Activated T-cell treated with anti-CD3 and anti-CD28 coated beads, Interleukin-2, amount 50 U/mL, for 4 hours (primary cell): ENCODE results near the gene GRIA4. TPM values are rescaled to one million over a fixed set of nuclear protein-coding genes. Genes with fewer than 3 reads are reported as not detected.

Experiments used
- ATAC-seq, 2 donors: fragments of 200-7000 bp; cut with Tn5 transposase; one replicate each; pipeline ENCODE4 v1.10.0; 2021
- DNase-seq: peaks from one replicate; pipeline ENCODE4 v3.0.0-alpha.2; 2020
- H3K27me3 Mint-ChIP-seq: one replicate; pipeline ENCODE4 v1.8.0; 2021; ENCODE audit warnings: low read depth, mixed read lengths
- H3K36me3 Mint-ChIP-seq: one replicate; pipeline ENCODE4 v1.8.0; 2022; ENCODE audit warnings: mixed read lengths; ENCODE audit not compliant: insufficient read depth
- H3K4me1 Mint-ChIP-seq: one replicate; pipeline ENCODE4 v1.8.0; 2021; ENCODE audit warnings: low read depth, mixed read lengths
- H3K4me3 Mint-ChIP-seq: one replicate; pipeline ENCODE4 v1.8.0; 2021; ENCODE audit warnings: mild to moderate bottlenecking, moderate library complexity, mixed read lengths
- H3K9me3 Mint-ChIP-seq: one replicate; pipeline ENCODE4 v1.8.0; 2021; ENCODE audit warnings: mixed read lengths
- total RNA-seq, 3 donors: library from RNA; stranded (reverse); gene quantifications; one replicate each; pipeline ENCODE4 v1.2.1, GENCODE V29; 2021

GRIA4 gene
- total RNA-seq, 3 donors from 2014 or later: not detected

DNA sequence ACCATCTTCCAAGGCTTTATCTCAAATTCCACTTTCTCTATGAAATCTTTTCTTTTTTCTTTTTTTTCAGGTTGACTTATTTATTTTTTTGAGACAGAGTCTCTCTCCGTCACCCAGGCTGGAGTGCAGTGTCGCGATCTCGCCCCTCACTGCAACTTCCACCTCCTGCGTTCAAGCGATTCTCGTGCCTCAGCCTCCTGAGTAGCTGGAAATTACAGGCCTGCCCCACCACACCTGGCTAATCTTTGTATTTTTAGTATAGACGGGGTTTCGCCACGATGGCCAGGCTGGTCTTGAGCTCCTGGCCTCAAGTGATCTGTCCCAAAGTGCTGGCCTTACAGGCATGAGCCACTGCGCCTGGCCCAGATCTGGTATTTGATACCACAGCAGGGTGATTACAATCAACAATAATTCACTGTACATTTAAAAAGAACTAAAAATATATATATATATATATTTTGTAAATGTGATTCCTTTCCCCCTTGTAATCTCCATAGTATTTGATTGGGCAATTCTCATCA lies 290.7 kb downstream of the GRIA4 start:
- Mint-ChIP-seq H3K4me3 (no peak overlapping the region), H3K36me3 (no peaks in the 10 kb centered on the region), H3K9me3 (no peaks in the 10 kb centered on the region), H3K27me3 (no peaks in the 10 kb centered on the region), H3K4me1 (no peaks in the 10 kb centered on the region)
- ATAC-seq (no peak), DNase-seq (no peak)

DNA sequence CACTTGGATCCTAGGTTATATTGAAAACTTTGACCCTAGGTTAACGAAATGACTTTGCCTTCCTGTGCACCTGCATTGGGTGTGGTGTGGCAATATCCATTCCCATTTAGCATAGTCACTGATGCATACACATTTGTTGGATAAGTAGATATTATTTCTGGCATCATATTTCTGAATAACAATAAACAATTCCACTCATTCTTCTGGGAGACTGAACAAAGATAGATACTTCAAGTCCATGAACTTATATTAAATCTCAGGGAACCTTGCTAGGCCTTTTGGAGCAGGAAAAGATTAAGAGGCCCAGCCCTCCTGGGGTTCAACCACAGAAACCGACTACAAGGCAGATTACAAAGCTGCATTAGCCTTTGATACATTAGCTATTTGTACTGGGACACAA lies 293.2 kb downstream of the GRIA4 start:
- no peak for DNase-seq
- no peaks in the 10 kb centered on the region for H3K9me3 Mint-ChIP-seq
- H3K27me3 Mint-ChIP-seq: peaks cover 2% of the 10 kb centered on the region
- no peaks in the 10 kb centered on the region for H3K36me3 Mint-ChIP-seq
- H3K4me1 Mint-ChIP-seq: no peaks in the 10 kb centered on the region
- H3K4me3 Mint-ChIP-seq: no peak overlapping the region
- no peak for ATAC-seq

DNA sequence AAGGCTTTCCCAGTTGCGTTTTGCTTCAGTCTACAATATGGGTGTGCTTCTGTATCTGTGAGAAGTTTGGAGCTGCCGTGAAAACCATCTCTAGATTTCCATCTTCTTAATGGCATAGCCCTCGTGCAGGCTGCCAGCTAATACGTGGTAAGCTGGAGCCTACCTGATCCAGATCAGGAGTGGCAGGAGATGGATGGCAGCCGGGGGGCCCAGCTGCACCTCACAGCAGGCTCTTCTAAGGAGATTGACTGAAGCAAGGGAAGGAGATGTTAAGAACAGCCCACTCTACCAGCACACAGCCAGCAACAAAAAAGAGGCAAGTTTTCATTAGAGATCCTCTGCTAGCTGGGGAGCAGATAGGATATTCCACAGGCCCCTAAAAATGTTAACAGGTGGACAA lies 296.6 kb downstream of the GRIA4 start:
- Mint-ChIP-seq H3K36me3 (no peaks in the 10 kb centered on the region), H3K27me3 (peaks cover 2% of the 10 kb centered on the region), H3K9me3 (no peaks in the 10 kb centered on the region), H3K4me3 (no peak overlapping the region), H3K4me1 (no peaks in the 10 kb centered on the region)
- DNase-seq (no peak), ATAC-seq (no peak)

DNA sequence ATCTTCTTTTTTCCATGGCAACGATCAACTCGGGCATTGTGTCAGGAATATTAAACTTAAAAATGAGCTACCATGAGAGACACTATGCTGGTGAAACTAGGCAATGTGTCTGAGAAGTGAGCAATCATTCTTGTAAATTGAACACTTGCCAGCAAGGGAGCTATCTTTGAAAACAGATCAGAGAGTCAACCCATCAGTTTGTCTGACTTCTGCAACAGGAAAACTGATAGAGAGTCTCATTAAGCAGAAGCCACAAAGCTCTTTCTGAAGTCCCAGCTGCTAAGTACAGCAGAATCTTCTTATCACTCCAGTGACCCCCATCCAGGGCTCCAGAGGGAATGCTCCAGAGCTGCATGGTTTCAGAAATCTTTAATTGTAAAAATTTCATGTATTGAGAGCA lies 297.4 kb downstream of the GRIA4 start:
- Mint-ChIP-seq H3K4me1 (no peaks in the 10 kb centered on the region), H3K36me3 (no peaks in the 10 kb centered on the region), H3K9me3 (no peaks in the 10 kb centered on the region), H3K27me3 (peaks cover 2% of the 10 kb centered on the region), H3K4me3 (no peak overlapping the region)
- DNase-seq: no peak
- ATAC-seq: no peak

DNA sequence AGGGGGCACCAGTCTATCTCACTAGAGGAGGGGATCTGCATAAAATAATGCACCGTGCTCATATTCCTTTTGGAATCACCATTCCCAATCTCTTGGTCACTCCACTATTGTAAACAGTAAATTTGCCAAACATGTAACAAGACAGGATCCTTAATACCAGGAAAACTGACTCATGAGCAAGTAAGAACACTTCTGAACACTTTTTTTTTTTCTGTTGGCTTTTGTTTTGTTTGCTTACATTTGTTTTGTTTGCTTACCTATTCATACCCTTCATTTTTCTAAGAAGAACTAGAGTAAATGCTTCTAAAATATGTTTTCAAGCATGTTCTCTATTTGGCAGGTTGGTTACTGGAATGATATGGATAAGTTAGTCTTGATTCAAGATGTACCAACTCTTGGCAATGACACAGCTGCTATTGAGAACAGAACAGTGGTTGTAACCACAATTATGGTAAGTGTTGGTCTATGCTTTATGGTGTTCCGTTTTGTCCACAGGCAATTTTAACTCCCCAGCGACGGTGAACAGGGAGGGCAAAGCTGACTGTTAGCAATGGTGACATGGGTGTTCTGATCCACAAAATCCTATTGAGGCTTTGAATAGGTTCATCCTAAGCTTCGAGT lies 300.3 kb downstream of the GRIA4 start:
- no peak for ATAC-seq
- Mint-ChIP-seq H3K36me3 (no peaks in the 10 kb centered on the region), H3K27me3 (peaks cover 4% of the 10 kb centered on the region), H3K4me1 (no peaks in the 10 kb centered on the region), H3K9me3 (no peaks in the 10 kb centered on the region), H3K4me3 (no peak overlapping the region)
- no peak for DNase-seq

DNA sequence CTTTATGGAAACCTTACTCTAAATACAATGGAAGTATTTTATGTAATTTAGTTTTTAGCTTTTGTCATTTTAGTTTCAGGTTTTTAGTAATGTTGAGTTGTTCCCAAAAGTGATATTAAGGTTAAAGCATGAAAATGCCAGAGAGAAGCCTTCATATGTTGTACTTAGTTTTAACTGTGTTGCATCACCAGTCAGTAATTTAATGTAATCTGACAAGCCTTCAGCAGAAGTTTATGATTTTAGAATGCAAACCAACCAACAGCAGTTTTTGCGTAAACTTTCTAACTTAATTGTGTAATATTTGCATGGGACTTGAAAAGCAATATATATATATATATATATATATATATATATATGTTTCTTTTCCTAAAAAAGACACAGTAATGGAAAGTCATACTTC lies 301.6 kb downstream of the GRIA4 start:
- no peak overlapping the region for H3K4me3 Mint-ChIP-seq
- DNase-seq: no peak
- no peak for ATAC-seq
- no peaks in the 10 kb centered on the region for H3K4me1 Mint-ChIP-seq
- no peaks in the 10 kb centered on the region for H3K9me3 Mint-ChIP-seq
- peaks cover 2% of the 10 kb centered on the region for H3K27me3 Mint-ChIP-seq
- H3K36me3 Mint-ChIP-seq: no peaks in the 10 kb centered on the region

DNA sequence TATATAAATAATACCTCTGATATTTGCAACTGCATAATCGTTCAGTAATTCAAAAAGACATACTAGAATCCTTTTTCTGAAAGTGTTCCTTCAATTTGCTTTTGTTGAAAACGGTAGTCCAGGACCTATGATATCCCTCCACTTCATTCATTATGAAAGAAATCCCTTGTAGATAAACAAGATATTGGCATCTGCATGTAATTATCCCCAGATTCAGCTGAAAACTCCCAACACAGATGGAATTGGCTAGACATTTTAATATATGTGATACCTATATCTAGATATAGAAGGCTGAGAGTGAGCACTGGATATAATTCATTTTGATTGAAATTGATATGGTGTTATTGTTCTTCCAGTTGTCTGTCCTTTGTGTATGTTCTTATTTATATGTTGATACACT lies 302.8 kb downstream of the GRIA4 start:
- H3K4me3 Mint-ChIP-seq: no peak overlapping the region
- H3K27me3 Mint-ChIP-seq: peaks cover 2% of the 10 kb centered on the region
- DNase-seq: no peak
- H3K9me3 Mint-ChIP-seq: no peaks in the 10 kb centered on the region
- H3K4me1 Mint-ChIP-seq: no peaks in the 10 kb centered on the region
- ATAC-seq: no peak
- H3K36me3 Mint-ChIP-seq: no peaks in the 10 kb centered on the region

DNA sequence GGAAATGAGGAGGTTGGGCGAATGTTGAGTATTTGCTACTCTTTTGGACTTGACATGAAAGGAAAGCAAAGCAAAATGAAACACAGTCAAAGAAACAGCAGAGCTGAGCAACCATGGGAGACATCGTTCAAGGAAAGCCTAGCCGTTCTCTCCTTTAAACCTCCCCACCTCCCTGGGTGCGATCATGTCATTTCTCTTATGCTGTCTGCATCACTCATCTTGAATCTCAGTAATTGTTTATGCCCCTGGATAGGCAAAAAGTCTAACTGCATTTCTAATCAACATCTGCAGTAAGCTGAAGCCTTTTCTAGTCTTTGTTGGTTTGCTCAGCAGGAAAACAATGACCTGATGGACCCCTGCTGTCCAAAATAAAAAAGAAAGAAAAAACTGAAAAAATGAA lies 305.1 kb downstream of the GRIA4 start:
- no peaks in the 10 kb centered on the region for H3K9me3 Mint-ChIP-seq
- H3K4me3 Mint-ChIP-seq: no peak overlapping the region
- DNase-seq (no peak), ATAC-seq (no peak)
- peaks cover 2% of the 10 kb centered on the region for H3K27me3 Mint-ChIP-seq
- no peaks in the 10 kb centered on the region for H3K36me3 Mint-ChIP-seq
- no peaks in the 10 kb centered on the region for H3K4me1 Mint-ChIP-seq

DNA sequence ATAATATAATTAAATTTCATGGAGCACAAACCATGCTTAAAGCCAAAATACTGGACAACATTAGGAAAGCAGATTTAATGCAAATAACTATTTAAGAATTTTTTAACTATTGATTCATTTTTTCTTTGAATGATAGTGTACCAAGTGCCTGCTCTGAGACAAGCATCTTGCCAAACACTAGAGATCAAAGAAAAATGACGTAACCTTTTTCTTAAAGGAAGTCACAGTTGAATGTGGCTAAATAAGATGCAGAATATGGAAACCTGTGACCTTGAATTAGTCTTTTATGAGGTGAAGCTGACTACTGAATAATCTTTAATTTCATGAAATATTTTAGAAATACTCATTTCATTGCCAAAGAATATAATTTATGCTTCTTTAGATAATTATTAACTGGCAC lies 308.2 kb downstream of the GRIA4 start:
- DNase-seq (no peak), ATAC-seq (no peak)
- Mint-ChIP-seq H3K9me3 (no peaks in the 10 kb centered on the region), H3K27me3 (no peaks in the 10 kb centered on the region), H3K4me1 (no peaks in the 10 kb centered on the region), H3K36me3 (no peaks in the 10 kb centered on the region), H3K4me3 (no peak overlapping the region)

DNA sequence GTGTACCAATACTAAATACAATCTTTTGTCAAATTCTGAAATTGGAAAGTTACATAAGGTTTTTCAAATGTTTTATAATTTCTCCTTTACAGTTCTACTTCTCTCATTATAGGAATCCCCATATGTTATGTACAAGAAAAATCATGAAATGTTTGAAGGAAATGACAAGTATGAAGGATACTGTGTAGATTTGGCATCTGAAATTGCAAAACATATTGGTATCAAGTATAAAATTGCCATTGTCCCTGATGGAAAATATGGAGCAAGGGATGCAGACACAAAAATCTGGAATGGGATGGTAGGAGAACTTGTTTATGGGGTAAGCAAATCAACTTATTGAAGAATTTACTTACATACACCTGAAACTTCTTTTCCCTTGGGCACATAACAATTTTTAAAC lies 308.7 kb downstream of the GRIA4 start:
- H3K4me1 Mint-ChIP-seq: no peaks in the 10 kb centered on the region
- H3K27me3 Mint-ChIP-seq: no peaks in the 10 kb centered on the region
- H3K4me3 Mint-ChIP-seq: no peak overlapping the region
- ATAC-seq: no peak
- H3K36me3 Mint-ChIP-seq: no peaks in the 10 kb centered on the region
- no peaks in the 10 kb centered on the region for H3K9me3 Mint-ChIP-seq
- no peak for DNase-seq

DNA sequence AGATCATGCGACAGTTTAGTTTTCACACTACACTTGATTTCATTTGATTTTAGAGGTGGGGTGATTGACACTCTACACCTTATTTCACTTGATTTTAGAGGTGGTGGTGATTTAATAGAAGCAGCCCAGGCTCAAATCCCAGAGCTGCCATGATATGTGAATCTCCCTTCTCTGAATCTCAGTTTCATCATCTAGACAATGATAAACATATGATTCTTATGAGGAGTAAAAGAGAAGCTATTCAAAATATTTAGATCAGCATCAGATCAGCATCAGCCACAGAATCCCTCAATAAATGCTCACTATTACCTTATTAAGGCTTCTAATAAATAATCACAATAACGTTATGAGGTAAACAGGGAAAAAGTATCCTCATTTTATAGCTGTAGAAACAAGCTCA lies 313.4 kb downstream of the GRIA4 start:
- no peaks in the 10 kb centered on the region for H3K9me3 Mint-ChIP-seq
- DNase-seq (no peak), ATAC-seq (no peak)
- no peak overlapping the region for H3K4me3 Mint-ChIP-seq
- H3K36me3 Mint-ChIP-seq: no peaks in the 10 kb centered on the region
- peaks cover 2% of the 10 kb centered on the region for H3K27me3 Mint-ChIP-seq
- no peaks in the 10 kb centered on the region for H3K4me1 Mint-ChIP-seq

DNA sequence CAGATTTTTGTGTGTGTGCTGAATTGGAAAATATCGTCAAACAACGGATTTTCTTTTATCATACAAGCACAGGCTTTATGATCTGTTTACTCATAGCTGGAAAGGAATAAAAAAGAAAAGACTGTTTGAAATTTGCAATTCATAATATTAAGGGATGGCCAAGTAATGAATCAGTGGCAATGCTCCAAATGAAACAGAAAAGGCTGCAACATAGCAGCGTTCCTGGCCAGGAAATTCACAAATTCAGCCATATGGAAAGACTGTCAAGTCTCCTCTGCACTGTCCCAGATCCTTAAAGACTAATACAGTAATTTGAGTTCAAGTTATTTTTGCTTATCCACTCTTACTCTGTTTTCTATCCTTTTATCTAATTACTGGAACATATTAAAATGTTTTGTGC lies 313.9 kb downstream of the GRIA4 start:
- DNase-seq (no peak), ATAC-seq (no peak)
- Mint-ChIP-seq H3K36me3 (no peaks in the 10 kb centered on the region), H3K4me3 (no peak overlapping the region), H3K4me1 (no peaks in the 10 kb centered on the region), H3K9me3 (no peaks in the 10 kb centered on the region), H3K27me3 (peaks cover 2% of the 10 kb centered on the region)

DNA sequence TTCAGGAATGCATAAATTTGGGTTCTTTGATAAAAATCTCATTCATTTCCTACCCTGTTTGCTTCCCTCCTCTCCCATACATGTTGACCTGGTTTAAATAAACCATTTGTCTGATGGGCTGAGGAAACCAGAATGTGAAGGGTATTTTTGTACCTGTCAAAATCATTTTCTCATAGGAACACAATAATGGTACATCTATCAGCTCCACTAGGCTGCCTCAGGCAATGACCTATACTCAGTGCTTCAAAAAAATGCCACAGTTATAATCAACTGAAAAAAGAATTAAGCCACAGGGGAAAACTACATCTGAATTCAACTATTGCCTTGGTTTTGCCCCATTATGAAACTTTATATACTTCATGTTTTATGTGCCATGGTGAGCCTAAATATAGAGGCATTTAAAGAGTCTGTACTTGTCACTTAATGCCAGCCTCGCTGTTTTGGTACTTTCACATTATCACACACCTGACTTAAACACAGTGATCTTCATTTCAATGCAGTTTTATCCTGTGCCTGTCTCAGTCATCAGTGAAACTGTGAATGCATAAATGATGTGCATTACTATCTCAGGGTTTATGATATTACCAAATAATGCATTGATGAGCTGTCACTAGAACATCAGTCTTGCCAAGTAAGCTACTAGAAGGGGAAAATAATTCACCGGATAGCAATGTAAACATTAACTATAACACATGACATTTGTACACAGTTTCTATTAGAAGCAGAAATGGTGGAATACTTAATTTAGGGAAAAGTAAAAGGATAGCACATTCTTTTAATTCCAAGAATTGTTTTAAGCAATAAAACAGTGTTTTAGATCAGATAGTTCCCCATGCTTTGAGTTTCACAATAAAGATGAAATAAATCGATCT lies 319.4 kb downstream of the GRIA4 start:
- DNase-seq (no peak), ATAC-seq (no peak)
- peaks cover 2% of the 10 kb centered on the region for H3K27me3 Mint-ChIP-seq
- no peaks in the 10 kb centered on the region for H3K4me1 Mint-ChIP-seq
- H3K9me3 Mint-ChIP-seq: no peaks in the 10 kb centered on the region
- H3K36me3 Mint-ChIP-seq: no peaks in the 10 kb centered on the region
- no peak overlapping the region for H3K4me3 Mint-ChIP-seq

DNA sequence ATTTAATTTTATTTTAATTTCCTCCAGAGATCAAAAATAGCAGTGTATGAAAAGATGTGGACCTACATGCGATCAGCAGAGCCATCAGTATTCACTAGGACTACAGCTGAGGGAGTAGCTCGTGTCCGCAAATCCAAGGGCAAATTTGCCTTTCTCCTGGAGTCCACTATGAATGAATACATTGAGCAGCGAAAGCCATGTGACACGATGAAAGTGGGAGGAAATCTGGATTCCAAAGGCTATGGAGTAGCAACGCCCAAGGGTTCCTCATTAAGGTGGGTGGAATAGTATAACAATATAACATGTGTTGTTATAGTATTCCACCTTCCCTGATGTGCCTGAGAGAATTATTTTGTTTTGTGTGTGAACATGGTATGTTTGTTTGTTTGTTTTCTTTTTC lies 323.8 kb downstream of the GRIA4 start:
- no peak for ATAC-seq
- H3K4me3 Mint-ChIP-seq: no peak overlapping the region
- no peaks in the 10 kb centered on the region for H3K9me3 Mint-ChIP-seq
- H3K27me3 Mint-ChIP-seq: peaks cover 3% of the 10 kb centered on the region
- H3K4me1 Mint-ChIP-seq: no peaks in the 10 kb centered on the region
- DNase-seq: no peak
- H3K36me3 Mint-ChIP-seq: no peaks in the 10 kb centered on the region

DNA sequence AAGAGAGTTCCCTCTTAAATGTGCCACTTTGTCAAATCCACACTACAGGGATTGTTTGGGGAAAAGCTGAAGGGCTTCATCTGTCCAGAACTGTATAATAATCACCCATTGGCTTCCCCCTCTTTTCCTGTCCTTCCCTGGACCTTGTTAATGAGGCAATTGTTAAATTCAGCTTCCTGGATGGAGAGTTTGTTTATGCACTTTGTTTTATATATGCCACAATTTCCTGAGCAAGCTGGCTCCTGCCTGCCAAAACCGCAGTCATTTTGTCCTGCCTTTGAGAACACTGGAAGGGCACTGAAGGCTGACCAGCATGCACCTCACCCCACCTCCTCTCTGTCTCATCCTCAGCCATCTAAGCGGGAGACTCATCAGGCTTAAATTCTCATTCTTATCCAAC lies 325.9 kb downstream of the GRIA4 start:
- Mint-ChIP-seq H3K36me3 (no peaks in the 10 kb centered on the region), H3K27me3 (peaks cover 3% of the 10 kb centered on the region), H3K4me1 (no peaks in the 10 kb centered on the region), H3K4me3 (no peak overlapping the region), H3K9me3 (no peaks in the 10 kb centered on the region)
- ATAC-seq (no peak), DNase-seq (no peak)
